Measurements from ENCODE around the gene PHF2. TPM values are rescaled to one million over a fixed set of nuclear protein-coding genes. Genes with fewer than 3 reads are reported as not detected.

Gene PHF2
- total and polyA plus RNA-seq, 10 donors, result 11.2 to 46.2 (median 31.0) TPM

- H3K4me1 ChIP-seq, result peaks cover 17 to 58% (median 47%) of the 10 kb centered on the region in 6 donors
- intact Hi-C loops (cut with DNase I; ENCODE audit: low total_unique reads), result no loop called here
- 0 to 1% (median 0%) methylated on average over 22 to 26 of the region's 26 CpGs for WGBS, 5 donors
- peaks cover 0 to 6% (median 0%) of the 10 kb centered on the region in 8 donors for H3K9me3 ChIP-seq
- H3K4me3 ChIP-seq, result peak overlapping the region; percentile 49 to 93 (median 70)
- DNase-seq, result peak; percentile 89
- H3K36me3 ChIP-seq, result no peaks in the 10 kb centered on the region
- peak overlapping the region; percentile 88 to 97 (median 93) for H3K27ac ChIP-seq
- TF ChIP-seq CTCF (IDR thresholded peaks at IDR 0.05 in 8 of 11, conservative IDR thresholded peaks at IDR 0.05 in 3 of 11), result no peak
- peak; percentile 36 to 61 (median 61) for TF ChIP-seq POLR2AphosphoS5 (IDR thresholded peaks at IDR 0.05)
- no peaks in the 10 kb centered on the region for H3K27me3 ChIP-seq (replicated peaks in 1 of 7)
Observed at GRCh38 chr9:93575796-93576257, 557 bp upstream of the PHF2 start.

- Histone ChIP-seq H3K27me3 (replicated peaks in 1 of 7) (no peaks in the 10 kb centered on the region), H3K9me3 (no peaks in the 10 kb centered on the region), H3K4me3 (peak overlapping the region; percentile 56 to 93 (median 70)), H3K27ac (peak overlapping the region; percentile 66 to 97 (median 92)), H3K4me1 (peaks cover 17 to 73% (median 61%) of the 10 kb centered on the region in 6 donors), H3K36me3 (no peaks in the 10 kb centered on the region)
- TF ChIP-seq POLR2A (IDR thresholded peaks at IDR 0.05) (no peak), POLR2AphosphoS5 (IDR thresholded peaks at IDR 0.05) (peak in 1 of 3 donors; percentile 39)
- peak; percentile 90 for DNase-seq
- intact Hi-C loops (cut with DNase I; ENCODE audit: low total_unique reads), result no loop called here
- WGBS, 5 donors, result 3 to 8% (median 6%) methylated on average over 22 to 74 of the region's 74 CpGs
Observed at GRCh38 chr9:93577078-93577974, 942 bp downstream of the PHF2 start.

GRCh38 chr9:93577975-93578682 is 1.7 kb downstream of the PHF2 start:
- no peak for DNase-seq
- TF ChIP-seq CTCF (IDR thresholded peaks at IDR 0.05 in 8 of 11, conservative IDR thresholded peaks at IDR 0.05 in 3 of 11) (no peak), POLR2AphosphoS5 (IDR thresholded peaks at IDR 0.05) (no peak), POLR2A (IDR thresholded peaks at IDR 0.05) (no peak)
- Histone ChIP-seq H3K27ac (peak overlapping the region; percentile 66 to 97 (median 92)), H3K36me3 (no peaks in the 10 kb centered on the region), H3K4me1 (peaks cover 17 to 81% (median 67%) of the 10 kb centered on the region in 6 donors), H3K9me3 (no peaks in the 10 kb centered on the region), H3K27me3 (replicated peaks in 1 of 7) (no peaks in the 10 kb centered on the region), H3K4me3 (peak overlapping the region; percentile 56 to 93 (median 70))
- WGBS, 5 donors, result 68 to 87% (median 77%) methylated on average over 10 to 13 of the region's 13 CpGs
- intact Hi-C loops (cut with DNase I; ENCODE audit: low total_unique reads), result no loop called here

- Histone ChIP-seq H3K27ac (peak overlapping the region in 6 of 8 donors; percentile 20 to 97 (median 94)), H3K4me3 (peak overlapping the region in 1 of 8 donors; percentile 74), H3K36me3 (no peaks in the 10 kb centered on the region), H3K4me1 (peaks cover 17 to 82% (median 67%) of the 10 kb centered on the region in 6 donors), H3K27me3 (replicated peaks in 1 of 7) (no peaks in the 10 kb centered on the region), H3K9me3 (peaks cover 0 to under 1% (median 0%) of the 10 kb centered on the region in 8 donors)
- intact Hi-C loops (cut with DNase I; ENCODE audit: low total_unique reads), result no loop called here
- no peak for DNase-seq
- no peak for TF ChIP-seq POLR2AphosphoS5 (IDR thresholded peaks at IDR 0.05)
- TF ChIP-seq CTCF (IDR thresholded peaks at IDR 0.05 in 8 of 11, conservative IDR thresholded peaks at IDR 0.05 in 3 of 11), result no peak
- no peak for TF ChIP-seq POLR2A (IDR thresholded peaks at IDR 0.05)
- 65 to 84% (median 68%) methylated on average over 5 of the region's 5 CpGs for WGBS, 5 donors
Observed at GRCh38 chr9:93578844-93579243, 2.5 kb downstream of the PHF2 start.

All from spleen (tissue), 11 donors.